Common myeloid progenitor, CD34-positive (primary cell): ENCODE results near the gene EBF3.
A peak's percentile ranks its signal among the peaks of the same experiment; 100 is the strongest.

Experiments used
- CTCF ChIA-PET: fragments of 350-600 bp; sonication (Branson Sonifier 250); formaldehyde crosslinking; loops from one replicate; lab custom pipeline; 2021; ENCODE audit warnings: antibody characterized with exemption; lab: Charles Lee
- POLR2A ChIA-PET: fragments of 350-600 bp; sonication (Branson Sonifier 250); formaldehyde crosslinking; loops from one replicate; lab custom pipeline; 2021; ENCODE audit warnings: antibody characterized with exemption; lab: Charles Lee
- DNase-seq, 3 donors: peaks; one replicate each; pipeline versions ENCODE4 v3.0.0 to v3.0.0-alpha.2; 2013
- H3K27ac ChIP-seq, 2 experiments: 1 replicate in 1 of 2; 2 replicates in 1 of 2; pipeline ENCODE4 v1.7.0; 2013; ENCODE audit warnings: inconsistent platforms in 2 of 2, low read length in 2 of 2, mild to moderate bottlenecking in 2 of 2, low read depth in 1 of 2, moderate library complexity in 1 of 2; ENCODE audit not compliant: severe bottlenecking in 2 of 2, insufficient read depth in 1 of 2, poor library complexity in 1 of 2
- H3K27me3 ChIP-seq, 5 experiments: replicated peaks in 2 of 5; 1 replicate in 3 of 5; 2 replicates in 2 of 5; pipeline versions ENCODE4 v1.6.1 to v1.7.0; 2013; ENCODE audit warnings: low read length in 4 of 5, mild to moderate bottlenecking in 2 of 5, moderate library complexity in 2 of 5, inconsistent platforms in 1 of 5; ENCODE audit not compliant: insufficient read depth in 5 of 5, control insufficient read depth in 4 of 5
- H3K36me3 ChIP-seq, 4 experiments: 1 replicate in 2 of 4; 2 replicates in 2 of 4; pipeline versions ENCODE4 v1.6.1 to v1.7.0; 2013; ENCODE audit warnings: low read length in 3 of 4, control low read depth in 1 of 4, mild to moderate bottlenecking in 1 of 4; ENCODE audit not compliant: control insufficient read depth in 4 of 4, insufficient read depth in 4 of 4
- H3K4me1 ChIP-seq, 4 experiments: 1 replicate in 3 of 4; 2 replicates in 1 of 4; pipeline versions ENCODE4 v1.6.1 to v1.7.1; 2013; ENCODE audit warnings: low read length in 3 of 4, mild to moderate bottlenecking in 3 of 4, control low read depth in 1 of 4, inconsistent platforms in 1 of 4, moderate library complexity in 1 of 4; ENCODE audit not compliant: control insufficient read depth in 4 of 4, insufficient read depth in 4 of 4; ENCODE audit errors: control extremely low read depth in 1 of 4
- H3K4me3 ChIP-seq, 7 experiments: 1 replicate in 4 of 7; 2 replicates in 3 of 7; pipeline versions ENCODE4 v1.5.1 to v1.7.0; 2013; ENCODE audit warnings: mild to moderate bottlenecking in 7 of 7, low read length in 6 of 7, moderate library complexity in 6 of 7, inconsistent platforms in 2 of 7, low read depth in 2 of 7, control low read depth in 1 of 7; ENCODE audit not compliant: insufficient read depth in 4 of 7, control insufficient read depth in 1 of 7; ENCODE audit errors: extremely low read depth in 1 of 7
- H3K9me3 ChIP-seq, 5 experiments: 1 replicate in 4 of 5; 2 replicates in 1 of 5; pipeline versions ENCODE4 v1.6.1 to v1.7.1; 2013; ENCODE audit warnings: low read length in 4 of 5, mild to moderate bottlenecking in 2 of 5, inconsistent platforms in 1 of 5, low read depth in 1 of 5, moderate library complexity in 1 of 5; ENCODE audit not compliant: control insufficient read depth in 4 of 5, insufficient read depth in 2 of 5; ENCODE audit errors: control extremely low read depth in 1 of 5
- WGBS: methylation state at CpG from one replicate; pipeline ENCODE4 v1.1.5; 2013; ENCODE audit not compliant: insufficient coverage; 5-methylcytosine and 5-hydroxymethylcytosine counted together

EBF3 gene

GRCh38 chr10:129877773-129878371 lies 86.2 kb downstream of the EBF3 start:
- CTCF ChIA-PET: interaction anchor here (0.6 to 1.6 kb wide), 6 partner anchors 8 to 962 kb away, joined by 3 to 9 read pairs (median 4); no protein-coding TSS in a partner anchor
- Histone ChIP-seq H3K36me3 (no peaks in the 10 kb centered on the region), H3K4me1 (peaks cover 0 to 29% (median 2%) of the 10 kb centered on the region in 4 experiments), H3K4me3 (no peak overlapping the region), H3K27me3 (peaks cover 0 to 5% (median 0%) of the 10 kb centered on the region in 5 experiments), H3K9me3 (no peaks in the 10 kb centered on the region), H3K27ac (no peak overlapping the region)
- peak in 2 of 3 donors; percentile 43 to 44 for DNase-seq
- 68% methylated on average over 4 of the region's 9 CpGs for WGBS
- POLR2A ChIA-PET: interaction anchor here (0.6 kb wide), 1 partner anchor 836 kb away, joined by 3 read pairs; no protein-coding TSS in a partner anchor

GRCh38 chr10:129876838-129877237 lies 87.2 kb downstream of the EBF3 start:
- no peak overlapping the region for H3K27ac ChIP-seq
- H3K4me1 ChIP-seq: peaks cover 0 to 31% (median 4%) of the 10 kb centered on the region in 4 experiments
- ChIA-PET POLR2A (no interaction called here), CTCF (interaction anchor here (0.8 to 1.6 kb wide), 4 partner anchors 9 to 23 kb away, joined by 3 to 9 read pairs (median 6); no protein-coding TSS in a partner anchor)
- no peak overlapping the region for H3K4me3 ChIP-seq
- DNase-seq: no peak
- 72% methylated on average over 3 of the region's 5 CpGs for WGBS
- H3K27me3 ChIP-seq: peaks cover 0 to 5% (median 0%) of the 10 kb centered on the region in 5 experiments
- no peaks in the 10 kb centered on the region for H3K9me3 ChIP-seq
- no peaks in the 10 kb centered on the region for H3K36me3 ChIP-seq

- peaks cover 0 to 3% (median 0%) of the 10 kb centered on the region in 5 experiments for H3K27me3 ChIP-seq
- no peak overlapping the region for H3K27ac ChIP-seq
- H3K36me3 ChIP-seq: no peaks in the 10 kb centered on the region
- no peaks in the 10 kb centered on the region for H3K9me3 ChIP-seq
- H3K4me3 ChIP-seq: no peak overlapping the region
- CTCF ChIA-PET: interaction anchor here (0.8 to 2.4 kb wide), 3 partner anchors 13 to 23 kb away, joined by 3 to 8 read pairs (median 3); no protein-coding TSS in a partner anchor
- H3K4me1 ChIP-seq: peaks cover 3 to 29% (median 7%) of the 10 kb centered on the region in 4 experiments
- POLR2A ChIA-PET: interaction anchor here (0.8 kb wide), 1 partner anchor 12 kb away, joined by 3 read pairs; no protein-coding TSS in a partner anchor
- WGBS: 91% methylated on average over 10 of the region's 11 CpGs
- DNase-seq: no peak
Measured at GRCh38 chr10:129875993-129876726, 87.9 kb downstream of the EBF3 start.

GRCh38 chr10:129873351-129873750 lies 90.7 kb downstream of the EBF3 start:
- CTCF ChIA-PET: interaction anchor here (1.5 kb wide), 1 partner anchor 10 kb away, joined by 4 read pairs; no protein-coding TSS in a partner anchor

GRCh38 chr10:129871966-129872365 lies 92.1 kb downstream of the EBF3 start:
- POLR2A ChIA-PET: no interaction called here
- H3K36me3 ChIP-seq: no peaks in the 10 kb centered on the region
- WGBS: 94% methylated on average over 3 of the region's 8 CpGs
- H3K4me3 ChIP-seq: no peak overlapping the region
- no peak for DNase-seq
- CTCF ChIA-PET: interaction anchor here (2.7 kb wide), 1 partner anchor 10 kb away, joined by 10 read pairs; no protein-coding TSS in a partner anchor
- H3K9me3 ChIP-seq: no peaks in the 10 kb centered on the region
- peaks cover 3 to 41% (median 9%) of the 10 kb centered on the region in 4 experiments for H3K4me1 ChIP-seq
- no peaks in the 10 kb centered on the region for H3K27me3 ChIP-seq
- H3K27ac ChIP-seq: peak overlapping the region; percentile 67 to 91

More at GRCh38 chr10:129873351-129873750, 90.7 kb downstream of the EBF3 start:
- Histone ChIP-seq H3K27ac (no peak overlapping the region), H3K36me3 (no peaks in the 10 kb centered on the region), H3K9me3 (no peaks in the 10 kb centered on the region), H3K27me3 (no peaks in the 10 kb centered on the region), H3K4me1 (peaks cover 3 to 42% (median 9%) of the 10 kb centered on the region in 4 experiments), H3K4me3 (no peak overlapping the region)
- DNase-seq: no peak
- WGBS: 96% methylated on average over 9 of the region's 16 CpGs
- POLR2A ChIA-PET: no interaction called here

- whole genome bisulfite sequencing: 0% methylated on average over 9 of the region's 17 CpGs
- Histone ChIP-seq H3K9me3 (no peaks in the 10 kb centered on the region), H3K36me3 (no peaks in the 10 kb centered on the region), H3K4me3 (peak overlapping the region in 4 of 7 experiments; percentile 7 to 38 (median 30)), H3K27ac (peak overlapping the region; percentile 86 to 91), H3K27me3 (no peaks in the 10 kb centered on the region), H3K4me1 (peaks cover 3 to 35% (median 9%) of the 10 kb centered on the region in 4 experiments)
- ChIA-PET POLR2A (no interaction called here), CTCF (interaction anchor here (1.2 to 2.7 kb wide), 2 partner anchors 11 to 239 kb away, joined by 3 to 10 read pairs; partner anchors contain the start of gene C10orf143)
- DNase-seq: peak; percentile 85 to 99 (median 99)
Measured at GRCh38 chr10:129870961-129871621, 93.0 kb downstream of the EBF3 start.
